Neural crest cell (in vitro differentiated cells): ENCODE measurements around the gene SLC43A2. TPM values are rescaled to one million over a fixed set of nuclear protein-coding genes. Genes with fewer than 3 reads are reported as not detected.

Experiments
- DNase-seq: peaks from one replicate; pipeline ENCODE4 v3.0.0; 2021; ENCODE audit warnings: low read depth, mixed read lengths, low spot score
- H3K27ac Mint-ChIP-seq: one replicate; pipeline ENCODE4 v1.8.0; 2021; ENCODE audit warnings: mild to moderate bottlenecking, mixed read lengths; ENCODE audit not compliant: unreplicated experiment
- H3K27me3 Mint-ChIP-seq: 2 replicates; pipeline ENCODE4 v1.8.0; 2021; ENCODE audit warnings: low read depth, mild to moderate bottlenecking, mixed read lengths
- H3K36me3 Mint-ChIP-seq: 2 replicates; pipeline ENCODE4 v1.8.0; 2021; ENCODE audit warnings: low read depth, mild to moderate bottlenecking, mixed read lengths
- H3K4me1 Mint-ChIP-seq: 2 replicates; pipeline ENCODE4 v1.8.0; 2021; ENCODE audit warnings: mixed read lengths
- H3K4me3 Mint-ChIP-seq: one replicate; pipeline ENCODE4 v1.8.0; 2021; ENCODE audit warnings: mild to moderate bottlenecking, mixed read lengths
- H3K9me3 Mint-ChIP-seq: 2 replicates; pipeline ENCODE4 v1.8.0; 2021; ENCODE audit warnings: mixed read lengths
- CTCF ChIP-seq: fragments of 200-600 bp; sonication (generic); conservative IDR thresholded peaks from 2 replicates; pipeline ENCODE4 v1.5.0; 2021; ENCODE audit warnings: antibody characterized with exemption, mild to moderate bottlenecking
- total RNA-seq: library from RNA; stranded (reverse); gene quantifications from 2 replicates; pipeline ENCODE4 v1.2.1, GENCODE V29; 2021

The SLC43A2 gene
- total RNA-seq, 1 donor from 2014 or later: 13.9 TPM

GRCh38 chr17:1640329-1641064 lies 11.9 kb upstream of the SLC43A2 start:
- H3K27ac Mint-ChIP-seq: no peak overlapping the region
- no peak for DNase-seq
- no peaks in the 10 kb centered on the region for H3K9me3 Mint-ChIP-seq
- peaks cover 29% of the 10 kb centered on the region for H3K27me3 Mint-ChIP-seq
- no peak overlapping the region for H3K4me3 Mint-ChIP-seq
- H3K4me1 Mint-ChIP-seq: peaks cover 34% of the 10 kb centered on the region
- TF ChIP-seq CTCF: no peak
- no peaks in the 10 kb centered on the region for H3K36me3 Mint-ChIP-seq

GRCh38 chr17:1639549-1640180 lies 11.0 kb upstream of the SLC43A2 start:
- no peak overlapping the region for H3K27ac Mint-ChIP-seq
- no peak for TF ChIP-seq CTCF
- no peaks in the 10 kb centered on the region for H3K9me3 Mint-ChIP-seq
- no peaks in the 10 kb centered on the region for H3K36me3 Mint-ChIP-seq
- H3K27me3 Mint-ChIP-seq: peaks cover 21% of the 10 kb centered on the region
- H3K4me1 Mint-ChIP-seq: peaks cover 31% of the 10 kb centered on the region
- H3K4me3 Mint-ChIP-seq: no peak overlapping the region
- no peak for DNase-seq

- Mint-ChIP-seq H3K27me3 (peaks cover 13% of the 10 kb centered on the region), H3K4me3 (no peak overlapping the region), H3K36me3 (no peaks in the 10 kb centered on the region), H3K4me1 (peaks cover 26% of the 10 kb centered on the region), H3K27ac (no peak overlapping the region), H3K9me3 (no peaks in the 10 kb centered on the region)
- no peak for DNase-seq
- TF ChIP-seq CTCF: no peak
These were observed 10.1 kb upstream of the SLC43A2 start for GRCh38 chr17:1638624-1639300.

- peaks cover 26% of the 10 kb centered on the region for H3K4me1 Mint-ChIP-seq
- peaks cover 13% of the 10 kb centered on the region for H3K27me3 Mint-ChIP-seq
- H3K36me3 Mint-ChIP-seq: no peaks in the 10 kb centered on the region
- peak overlapping the region; percentile 34 for H3K4me3 Mint-ChIP-seq
- no peaks in the 10 kb centered on the region for H3K9me3 Mint-ChIP-seq
- TF ChIP-seq CTCF: no peak
- H3K27ac Mint-ChIP-seq: peak overlapping the region; percentile 96
- DNase-seq: no peak
These were observed 9.5 kb upstream of the SLC43A2 start for GRCh38 chr17:1638171-1638590.

GRCh38 chr17:1636732-1637285 lies 8.2 kb upstream of the SLC43A2 start:
- no peak for DNase-seq
- H3K9me3 Mint-ChIP-seq: no peaks in the 10 kb centered on the region
- no peak overlapping the region for H3K27ac Mint-ChIP-seq
- H3K36me3 Mint-ChIP-seq: no peaks in the 10 kb centered on the region
- peaks cover 11% of the 10 kb centered on the region for H3K27me3 Mint-ChIP-seq
- peaks cover 26% of the 10 kb centered on the region for H3K4me1 Mint-ChIP-seq
- H3K4me3 Mint-ChIP-seq: peak overlapping the region; percentile 51
- TF ChIP-seq CTCF: no peak
